ES-I3 (cell line): ENCODE results near the gene DPH5.
"Not testable (repeated sequence)": the region's sequence is repeated elsewhere in the genome, so short reads cannot be mapped to it uniquely, and the experiment has no call there.

ENCODE experiments used
- H3K36me3 ChIP-seq: 2 replicates; pipeline ENCODE4 v1.6.1; 2013; ENCODE audit warnings: mild to moderate bottlenecking, low read length, control low read depth, moderate library complexity; ENCODE audit not compliant: insufficient read depth
- H3K4me1 ChIP-seq: 2 replicates; pipeline ENCODE4 v1.6.1; 2013; ENCODE audit warnings: mild to moderate bottlenecking, control low read depth, low read length; ENCODE audit not compliant: insufficient read depth
- H3K9ac ChIP-seq: 2 replicates; pipeline ENCODE4 v1.6.1; 2013; ENCODE audit warnings: low read depth, mild to moderate bottlenecking, low read length, moderate library complexity
- H3K9me3 ChIP-seq: 2 replicates; pipeline ENCODE4 v1.6.1; 2013; ENCODE audit warnings: mild to moderate bottlenecking, low read length, moderate library complexity; ENCODE audit not compliant: control insufficient read depth, insufficient read depth

Gene DPH5

DNA sequence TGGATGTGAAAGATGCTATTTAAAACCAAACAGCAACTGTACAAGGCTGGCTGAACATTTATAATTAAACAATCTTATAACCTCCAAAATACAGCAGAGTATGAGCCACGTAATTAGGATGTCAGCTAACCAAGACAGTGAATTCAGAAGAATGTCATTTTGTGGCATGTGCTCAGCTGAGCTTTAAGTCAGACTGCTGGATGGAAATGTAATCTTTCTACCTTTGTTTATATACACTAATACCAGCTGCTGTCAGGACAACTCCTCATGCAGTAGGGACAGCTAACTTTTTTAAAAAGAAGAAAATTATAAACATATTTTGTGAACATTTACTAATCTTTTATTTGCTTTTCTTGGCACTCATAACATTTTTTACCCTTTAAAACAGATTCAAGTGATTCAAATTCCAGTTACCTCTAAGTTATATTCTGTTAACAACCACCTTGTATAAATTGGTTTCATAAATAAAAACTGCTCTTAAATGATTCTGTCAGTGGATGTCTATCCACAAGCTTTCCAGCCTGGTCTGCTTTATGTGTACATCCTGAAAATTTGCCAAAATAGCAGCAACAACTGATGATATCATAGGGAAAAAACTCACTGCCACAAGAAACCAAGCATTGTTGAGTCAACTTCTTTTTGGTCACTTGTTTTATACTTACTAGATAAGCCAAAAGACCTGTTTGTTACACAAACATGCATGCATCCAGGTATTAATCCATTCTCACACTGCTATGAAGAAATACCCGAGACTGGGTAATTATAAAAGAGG lies 36.1 kb downstream of the DPH5 start:
- H3K4me1 ChIP-seq, result no peaks in the 10 kb centered on the region
- peaks cover 5% of the 10 kb centered on the region; the same call in 1 of the 2 replicates for H3K36me3 ChIP-seq
- H3K9ac ChIP-seq, result no peak overlapping the region; the same call in 1 of the 2 replicates
- no peaks in the 10 kb centered on the region for H3K9me3 ChIP-seq

DNA sequence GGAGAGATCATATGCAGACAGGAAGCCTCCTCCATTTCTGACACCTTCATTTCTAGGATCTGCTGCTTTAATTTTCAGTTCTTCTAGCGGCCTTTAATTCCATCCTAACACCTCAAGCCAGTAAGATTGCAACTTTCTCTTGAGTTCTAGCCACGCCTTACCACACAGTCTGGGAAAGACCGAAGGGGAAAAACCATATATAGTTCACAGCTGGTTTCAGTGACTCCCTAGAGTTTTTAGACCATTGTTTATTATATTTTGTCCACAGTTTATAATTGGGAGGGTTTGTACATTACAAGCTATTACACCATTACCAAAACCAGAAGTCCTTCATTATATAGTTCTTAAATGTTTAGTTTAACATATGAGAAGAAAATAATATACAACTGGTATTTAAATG lies 37.5 kb downstream of the DPH5 start:
- no peaks in the 10 kb centered on the region for H3K4me1 ChIP-seq
- H3K9ac ChIP-seq, result no peak overlapping the region
- peaks cover 5% of the 10 kb centered on the region; the same call in 1 of the 2 replicates for H3K36me3 ChIP-seq
- no peaks in the 10 kb centered on the region for H3K9me3 ChIP-seq

DNA sequence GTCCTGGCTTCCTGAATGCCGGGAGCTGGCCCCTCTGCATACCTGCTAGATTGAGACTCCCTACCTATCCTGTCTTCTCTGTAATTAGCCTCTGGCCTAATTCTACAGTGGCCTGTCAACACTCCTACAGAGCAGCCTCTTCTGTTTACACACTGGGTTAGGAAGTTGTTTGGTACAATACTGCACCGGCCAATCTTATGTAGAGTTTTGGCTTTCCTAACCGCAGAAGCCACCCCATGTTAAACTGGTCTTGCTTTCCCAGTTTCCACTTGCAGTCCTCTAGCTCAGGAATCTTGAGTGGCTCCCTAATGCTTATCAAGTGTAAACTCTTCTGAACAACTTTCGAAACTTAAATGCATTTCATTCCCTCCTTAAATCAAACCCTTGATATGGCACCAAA lies 42.8 kb downstream of the DPH5 start:
- Histone ChIP-seq H3K4me1 (no peaks in the 10 kb centered on the region), H3K9me3 (no peaks in the 10 kb centered on the region), H3K9ac (no peak overlapping the region), H3K36me3 (no peaks in the 10 kb centered on the region; the same call in 1 of the 2 replicates)

DNA sequence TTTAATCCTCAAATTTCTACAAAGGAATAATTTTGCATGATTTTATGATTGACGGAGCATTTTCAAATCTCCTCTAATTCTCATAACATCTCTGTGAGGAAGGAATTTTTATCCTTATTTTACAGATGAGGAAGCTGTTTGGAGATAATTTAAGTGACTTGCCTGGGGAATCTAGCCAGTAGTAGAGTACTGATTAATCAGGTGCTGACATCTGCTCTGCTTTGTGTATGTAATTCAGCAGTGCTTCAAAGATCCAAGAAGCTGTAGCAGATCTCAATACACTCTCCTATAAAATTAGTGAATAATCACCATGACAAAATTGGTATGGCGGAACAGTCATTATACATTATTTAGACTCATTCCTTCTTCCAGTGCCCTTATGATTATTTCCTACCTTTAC lies 46.0 kb downstream of the DPH5 start:
- Histone ChIP-seq H3K36me3 (peaks cover 3% of the 10 kb centered on the region; the same call in 1 of the 2 replicates), H3K4me1 (no peaks in the 10 kb centered on the region), H3K9ac (no peak overlapping the region), H3K9me3 (no peaks in the 10 kb centered on the region)

DNA sequence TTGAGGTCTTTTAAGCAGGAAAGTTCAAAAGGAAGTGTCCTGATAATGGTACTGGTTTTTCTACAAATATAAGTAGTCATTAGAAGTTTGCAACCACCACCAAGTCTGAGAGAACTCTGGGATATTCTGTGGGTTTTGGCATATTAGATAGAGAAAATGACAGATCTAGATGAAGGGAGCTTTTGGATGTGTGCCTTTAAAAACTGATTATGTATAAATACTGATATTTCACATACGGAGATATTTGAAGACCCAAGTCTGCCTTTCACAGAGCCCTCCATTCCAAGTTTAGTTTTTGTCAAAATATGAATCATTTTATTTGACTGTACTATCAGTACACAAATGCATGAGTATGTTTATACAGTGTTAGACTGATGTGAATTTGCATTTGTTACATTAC lies 48.6 kb downstream of the DPH5 start:
- peaks cover 3% of the 10 kb centered on the region; the same call in 1 of the 2 replicates for H3K36me3 ChIP-seq

DNA sequence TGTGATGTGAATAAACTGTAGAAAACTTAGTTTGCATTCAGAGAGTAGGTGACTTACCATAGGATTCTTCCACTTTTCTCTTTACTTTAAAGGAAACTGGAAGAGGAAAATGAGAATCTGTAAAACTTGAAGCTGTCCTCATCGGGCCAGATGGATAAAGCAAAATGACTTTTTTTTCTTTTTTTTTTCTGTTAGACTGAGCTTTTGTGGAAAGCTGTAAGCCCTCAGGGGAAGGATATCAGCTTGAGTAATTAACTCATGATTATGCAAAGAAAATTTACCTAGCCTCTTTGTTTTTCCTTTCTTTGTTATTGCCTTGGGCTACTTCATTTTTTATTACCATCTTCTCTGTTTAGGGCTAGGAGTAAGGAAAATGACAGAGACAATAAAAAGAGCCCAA lies 53.4 kb downstream of the DPH5 start:
- H3K36me3 ChIP-seq, result peaks cover 3% of the 10 kb centered on the region; the same call in 1 of the 2 replicates
- peaks cover 10% of the 10 kb centered on the region; the same call in 1 of the 2 replicates for H3K4me1 ChIP-seq
- no peaks in the 10 kb centered on the region for H3K9me3 ChIP-seq
- H3K9ac ChIP-seq, result no peak overlapping the region

More for the DNA sequence above, 48.6 kb downstream of the DPH5 start:
- Histone ChIP-seq H3K9ac (no peak overlapping the region), H3K9me3 (no peaks in the 10 kb centered on the region), H3K4me1 (peaks cover 6% of the 10 kb centered on the region; the same call in 1 of the 2 replicates)

DNA sequence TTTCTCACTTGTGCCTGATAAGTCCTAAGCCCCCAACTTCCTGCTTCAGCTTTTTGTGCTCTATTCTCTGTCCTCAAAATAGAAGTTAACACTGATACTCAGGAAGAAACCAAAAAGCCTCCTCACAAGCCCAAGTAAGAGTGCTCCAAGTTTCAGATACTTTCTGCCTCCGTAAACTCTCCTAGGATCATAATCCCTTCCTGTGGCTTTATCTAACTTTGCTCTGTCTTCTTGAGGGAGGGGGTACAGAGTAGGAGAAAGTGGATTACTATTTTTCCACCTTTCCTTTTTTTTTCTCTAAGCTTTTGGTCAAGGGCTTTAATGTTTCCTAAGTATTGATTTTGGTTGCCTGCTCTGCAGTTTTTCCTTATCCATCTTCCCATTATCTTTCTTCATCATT lies 54.6 kb downstream of the DPH5 start:
- Histone ChIP-seq H3K9ac (no peak overlapping the region), H3K9me3 (no peaks in the 10 kb centered on the region), H3K36me3 (peaks cover 3% of the 10 kb centered on the region; the same call in 1 of the 2 replicates), H3K4me1 (peaks cover 10% of the 10 kb centered on the region; the same call in 1 of the 2 replicates)

DNA sequence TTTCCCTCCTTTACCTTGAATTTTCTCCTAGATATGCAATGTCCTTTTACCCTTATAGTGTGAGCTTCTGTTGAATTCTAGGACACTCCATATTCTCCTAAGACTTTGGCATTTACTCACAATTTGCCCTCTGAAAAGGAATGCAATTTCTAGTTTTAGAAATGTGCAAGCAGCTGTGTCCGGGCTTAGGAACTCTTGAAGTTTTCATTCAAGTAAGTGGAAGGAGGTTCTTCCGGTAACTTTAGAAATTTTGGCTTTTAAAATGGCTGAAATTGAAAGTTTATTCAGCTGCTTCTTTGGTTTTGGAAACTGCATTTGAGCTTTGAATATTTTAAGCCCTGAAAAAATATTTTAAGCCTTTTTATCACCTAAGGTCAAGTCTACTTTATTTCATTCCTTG lies 56.3 kb downstream of the DPH5 start:
- Histone ChIP-seq H3K4me1 (peaks cover 10% of the 10 kb centered on the region; the same call in 1 of the 2 replicates), H3K36me3 (no peaks in the 10 kb centered on the region; the same call in 1 of the 2 replicates), H3K9me3 (no peaks in the 10 kb centered on the region)

DNA sequence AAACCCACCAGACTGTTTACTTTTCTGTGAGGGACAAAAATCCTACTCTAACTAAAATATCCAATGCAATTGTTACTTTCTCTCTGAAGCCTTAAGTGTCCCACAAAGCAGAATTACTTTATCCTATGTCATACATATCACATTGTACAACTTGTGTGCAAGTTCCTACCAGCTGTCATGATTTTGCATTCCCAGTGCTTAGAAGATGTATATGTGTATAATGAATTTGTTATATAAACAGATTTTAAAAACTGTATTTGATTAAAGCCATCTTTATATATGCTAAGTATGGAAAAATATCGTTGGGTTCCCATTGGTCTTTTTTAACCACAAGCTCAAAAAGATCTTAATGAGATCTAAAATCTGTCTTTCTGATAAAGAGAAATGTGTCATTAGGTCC lies 57.0 kb downstream of the DPH5 start:
- Histone ChIP-seq H3K9me3 (no peaks in the 10 kb centered on the region), H3K36me3 (no peaks in the 10 kb centered on the region; the same call in 1 of the 2 replicates), H3K9ac (no peak overlapping the region), H3K4me1 (peaks cover 10% of the 10 kb centered on the region; the same call in 1 of the 2 replicates)

More for the DNA sequence above, 56.3 kb downstream of the DPH5 start:
- H3K9ac ChIP-seq, result no peak overlapping the region

DNA sequence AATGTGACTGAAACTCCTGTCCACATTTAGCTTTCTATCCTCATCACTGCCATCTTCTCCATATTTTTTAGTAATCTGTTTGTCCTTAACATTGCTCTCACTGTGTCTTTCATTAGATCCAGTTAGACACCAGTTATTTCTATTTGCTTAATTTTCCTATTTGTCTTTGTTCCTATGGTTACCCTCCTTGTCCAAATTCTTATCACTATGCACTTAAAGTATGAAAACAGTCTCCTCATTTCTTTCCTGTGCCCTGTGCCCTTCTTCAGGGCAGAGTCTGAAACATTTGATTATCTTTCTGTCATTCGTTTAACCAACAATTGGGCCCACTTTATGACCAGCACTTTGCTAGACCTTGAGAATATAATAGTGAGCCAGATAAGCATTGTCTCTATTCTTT lies 65.5 kb downstream of the DPH5 start:
- H3K9me3 ChIP-seq, result no peaks in the 10 kb centered on the region
- 0 out of 2 replicates have a peak, but pooled peaks cover 4% of the 10 kb centered on the region for H3K4me1 ChIP-seq
- no peaks in the 10 kb centered on the region; the same call in 1 of the 2 replicates for H3K36me3 ChIP-seq
- H3K9ac ChIP-seq, result no peak overlapping the region

DNA sequence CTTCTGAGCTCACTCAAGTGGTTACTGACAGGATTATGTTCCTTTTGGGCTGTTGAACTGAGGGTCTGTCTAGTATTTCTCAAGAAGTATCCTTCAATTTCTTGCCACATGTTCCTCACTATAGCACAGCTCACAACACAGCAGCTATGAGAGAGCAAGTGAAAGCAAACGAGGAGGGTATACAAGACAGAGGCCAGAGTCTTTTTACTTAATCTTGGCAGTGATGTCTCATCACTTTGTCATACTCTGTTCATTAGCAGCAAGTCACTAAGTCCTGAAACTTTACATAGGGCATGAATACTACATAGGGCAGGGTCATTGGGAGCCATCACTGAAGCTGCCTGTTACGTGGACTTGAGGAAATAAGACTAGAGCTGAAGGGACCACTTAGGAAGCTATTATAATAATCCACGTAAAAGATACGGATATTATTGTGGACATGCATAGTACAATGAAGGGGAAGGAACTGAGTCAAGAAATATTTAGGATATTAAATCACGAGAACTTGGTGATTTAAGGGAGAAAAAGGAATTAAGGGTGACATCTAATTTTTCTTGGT lies 66.0 kb downstream of the DPH5 start:
- Histone ChIP-seq H3K9me3 (no peaks in the 10 kb centered on the region), H3K9ac (no peak overlapping the region), H3K4me1 (0 out of 2 replicates have a peak, but pooled peaks cover 5% of the 10 kb centered on the region), H3K36me3 (no peaks in the 10 kb centered on the region; the same call in 1 of the 2 replicates)

DNA sequence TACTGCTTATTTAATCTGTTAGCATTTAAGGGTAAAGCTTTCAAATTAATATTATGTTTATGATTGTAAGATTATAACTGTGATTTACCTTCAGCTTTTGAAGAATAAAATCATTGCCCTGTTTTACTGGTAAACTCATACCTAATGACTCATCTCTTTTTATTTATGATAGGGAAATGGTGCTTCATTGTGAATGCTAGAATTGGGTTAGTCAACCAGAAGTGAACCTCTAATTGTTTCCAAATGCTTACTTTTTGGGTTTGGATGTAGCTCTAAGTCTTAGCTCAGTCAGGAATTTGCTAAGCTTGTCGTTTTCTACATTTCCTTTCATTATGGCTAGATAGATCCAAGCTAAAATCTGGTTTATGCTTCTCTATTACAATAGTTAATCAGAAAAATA lies 70.3 kb downstream of the DPH5 start:
- no peak overlapping the region for H3K9ac ChIP-seq
- peaks cover 33% of the 10 kb centered on the region for H3K4me1 ChIP-seq
- H3K36me3 ChIP-seq, result peaks cover 5% of the 10 kb centered on the region
- no peaks in the 10 kb centered on the region for H3K9me3 ChIP-seq

DNA sequence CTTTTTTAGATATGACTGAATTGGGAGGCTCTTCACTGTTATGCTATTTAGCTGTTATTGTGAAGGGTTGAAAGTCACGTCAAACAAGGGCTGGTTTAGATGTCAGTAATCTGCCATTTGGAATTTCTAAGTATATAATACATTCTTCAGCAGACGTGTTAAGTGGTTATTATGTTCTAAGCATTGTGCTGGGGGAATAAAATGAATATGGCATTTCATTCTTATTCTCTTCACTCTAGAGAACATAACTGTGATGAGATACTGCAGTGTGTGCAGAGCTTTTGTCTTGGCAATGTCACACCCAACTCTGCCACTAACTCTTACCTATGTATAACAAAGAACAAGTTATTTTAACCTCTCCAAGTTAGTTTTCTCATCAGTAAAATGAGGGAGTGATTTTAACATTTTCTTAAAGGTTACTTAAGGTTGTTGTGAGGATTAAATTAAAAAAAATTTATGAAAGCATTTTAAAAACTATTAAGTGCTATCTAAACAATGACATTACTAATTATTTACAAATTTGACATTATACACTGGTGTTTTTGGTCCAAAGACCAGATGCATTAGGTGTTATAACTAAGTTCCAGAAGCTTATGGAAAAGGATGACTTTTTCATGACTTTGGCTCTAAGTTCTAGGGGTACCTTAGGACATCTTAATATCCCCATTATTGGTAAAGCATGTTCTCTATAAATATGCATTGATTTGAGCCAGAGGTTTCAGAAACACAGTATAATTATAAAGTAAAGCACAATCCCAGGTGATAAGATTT lies 71.4 kb downstream of the DPH5 start:
- Histone ChIP-seq H3K9me3 (no peaks in the 10 kb centered on the region), H3K9ac (no peak overlapping the region), H3K4me1 (peaks cover 40% of the 10 kb centered on the region), H3K36me3 (peaks cover 5% of the 10 kb centered on the region)

DNA sequence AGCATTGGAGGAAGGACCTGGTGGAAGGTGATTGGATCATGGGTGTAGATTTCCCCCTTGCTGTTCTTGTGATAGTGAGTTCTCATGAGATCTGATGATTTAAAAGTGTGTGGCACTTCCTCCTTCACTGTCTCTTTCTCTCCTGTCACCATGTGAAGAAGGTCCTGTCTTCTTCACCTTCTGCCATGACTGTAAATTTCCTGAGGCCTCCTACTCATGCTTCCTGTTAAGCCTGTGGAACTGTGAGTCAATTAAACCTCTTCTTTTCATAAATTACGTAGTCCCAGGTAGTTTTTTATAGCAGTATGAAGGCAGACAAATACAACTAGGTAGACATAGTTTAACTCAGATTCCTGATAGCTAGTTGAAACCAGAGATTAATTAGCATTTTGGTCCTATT lies 72.6 kb downstream of the DPH5 start:
- H3K36me3 ChIP-seq, H3K9me3 ChIP-seq, H3K9ac ChIP-seq: not testable (repeated sequence)
- peaks cover 46% of the 10 kb centered on the region for H3K4me1 ChIP-seq
